Stimulated activated CD4-positive, alpha-beta T cell treated with anti-CD3 and anti-CD28 coated beads, Interleukin-2, amount 100 ng/mL, for 4 hours (primary cell): Measurements from ENCODE around the gene RPL11.
"Not testable (repeated sequence)": the region's sequence is repeated elsewhere in the genome, so short reads cannot be mapped to it uniquely, and the experiment has no call there.

Experiments
- DNase-seq: peaks from one replicate; pipeline ENCODE4 v3.0.0-alpha.2; 2020; ENCODE audit warnings: low read depth

The RPL11 gene

DNA sequence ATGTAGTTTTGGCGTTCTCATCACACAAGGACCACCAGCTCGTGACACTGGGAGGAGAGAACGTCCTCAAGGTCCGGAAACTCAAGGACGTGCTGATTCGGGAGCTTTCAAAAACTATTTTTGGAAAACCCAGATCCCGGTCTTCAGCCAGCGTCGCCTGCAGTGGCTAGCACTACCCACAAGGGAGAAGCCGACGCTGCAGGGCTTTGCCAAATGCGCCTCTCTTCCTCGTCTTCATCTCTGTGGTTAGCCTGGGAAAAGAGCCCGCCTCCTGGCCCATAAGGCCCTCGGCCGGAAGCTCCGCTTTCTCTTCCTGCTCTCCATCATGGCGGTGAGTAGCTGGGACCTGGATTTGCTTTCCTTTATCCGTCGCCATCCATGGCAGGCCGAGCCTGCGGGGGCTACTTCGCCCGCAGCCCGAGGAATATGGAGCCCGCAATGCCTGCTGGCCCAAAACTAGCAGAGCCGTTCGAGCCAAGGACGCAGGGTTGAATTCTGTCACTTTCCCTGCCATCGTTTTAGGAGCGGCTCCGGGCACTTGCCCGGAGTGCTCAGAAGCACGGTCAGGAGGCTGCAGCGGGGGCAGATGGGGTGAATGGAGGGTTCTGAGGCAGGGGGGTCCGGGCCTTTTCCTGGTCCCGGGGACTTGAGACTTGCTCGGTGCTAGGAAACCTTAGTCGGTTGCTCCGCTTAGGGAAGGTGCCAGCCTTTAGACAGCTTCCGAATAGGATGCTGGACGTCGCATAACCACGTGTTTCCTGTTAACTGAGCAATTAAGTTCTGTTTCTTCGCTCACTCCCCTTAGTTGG, at the start of gene RPL11:
RPL11 (plus strand) TSS at position 308 of the 809 bp plus-strand sequence; CDS start at position 326, 18 bp downstream.
- peak; percentile 84 for DNase-seq

DNA sequence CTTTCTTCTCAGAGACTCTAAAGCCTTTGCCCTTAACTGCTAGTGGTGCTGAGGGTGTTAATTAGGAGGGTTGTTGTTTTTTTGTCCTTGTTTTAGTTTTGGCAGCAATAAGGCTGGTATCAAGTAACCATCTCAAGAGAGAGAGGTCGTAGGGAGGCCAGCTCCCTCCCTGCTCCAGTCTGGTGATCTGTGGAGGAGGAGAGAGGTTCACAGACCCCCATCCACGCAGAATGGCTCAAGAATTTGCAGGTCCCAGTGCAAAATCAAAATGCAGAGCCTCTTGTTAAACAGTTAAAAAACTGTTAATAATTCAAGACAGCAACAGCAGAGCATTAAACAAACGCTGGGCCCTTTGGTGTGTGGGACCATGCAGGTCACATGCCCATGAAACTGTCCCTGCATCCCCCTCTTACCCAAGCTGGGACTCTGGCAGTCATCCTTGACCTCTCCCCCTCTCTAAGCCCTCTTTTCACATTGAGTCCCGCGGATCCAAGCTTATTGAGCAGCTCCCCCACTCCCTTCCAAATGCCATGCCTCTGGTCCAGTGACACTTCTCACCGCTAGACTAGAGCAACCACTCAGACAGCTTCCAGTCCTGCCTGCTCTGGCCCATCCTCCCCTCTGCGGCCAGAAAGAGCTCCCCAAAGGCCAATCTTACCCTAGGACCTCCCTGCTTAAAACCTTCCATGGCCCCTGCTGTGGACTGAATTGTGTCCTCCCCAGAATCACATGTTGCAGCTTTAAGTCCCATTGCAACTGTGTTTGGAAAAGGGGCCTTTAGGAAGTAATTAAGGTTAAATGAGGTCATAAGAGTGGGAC, 47.7 kb upstream of the RPL11 start:
- DNase-seq: no peak

DNA sequence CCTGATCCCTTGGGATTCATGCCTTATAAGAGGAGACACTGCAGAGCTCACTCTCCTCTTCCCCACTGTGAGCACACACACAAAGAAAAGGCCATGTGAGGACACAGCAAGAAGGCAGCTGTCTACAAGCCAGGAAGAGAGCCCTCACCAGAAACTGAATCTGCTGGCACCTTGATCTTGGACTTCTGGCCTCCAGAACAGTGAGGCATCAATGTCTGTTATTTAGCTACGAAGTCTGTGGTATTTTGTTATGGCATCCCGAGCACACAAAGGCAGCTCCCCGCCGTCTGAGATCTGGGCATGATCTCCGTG, 47.1 kb upstream of the RPL11 start:
- no peak for DNase-seq

DNA sequence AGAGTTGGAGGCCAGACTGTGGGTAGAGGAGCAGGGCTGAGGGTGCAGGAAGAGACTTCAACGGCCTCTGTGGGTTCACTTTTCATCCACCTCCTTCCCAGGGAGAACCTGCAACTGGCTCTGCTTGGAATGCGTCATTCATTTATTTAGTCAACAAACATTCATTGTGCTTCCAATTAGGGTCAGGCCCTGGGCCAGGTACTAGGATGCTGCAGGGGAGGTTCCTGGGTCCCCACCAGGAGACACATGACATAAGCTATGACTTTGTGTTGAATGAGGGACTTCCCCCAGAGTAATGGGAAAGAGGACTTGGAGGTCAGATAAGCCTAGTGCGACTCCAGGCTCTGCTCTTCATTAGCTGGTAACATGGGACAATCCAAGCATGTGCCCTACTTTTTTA, 46.3 kb upstream of the RPL11 start:
- DNase-seq: no peak

- DNase-seq: no peak
Observed at GRCh38 chr1:23646091-23646490, 45.5 kb upstream of the RPL11 start.

GRCh38 chr1:23646541-23646940, 45.1 kb upstream of the RPL11 start:
- DNase-seq: no peak

DNA sequence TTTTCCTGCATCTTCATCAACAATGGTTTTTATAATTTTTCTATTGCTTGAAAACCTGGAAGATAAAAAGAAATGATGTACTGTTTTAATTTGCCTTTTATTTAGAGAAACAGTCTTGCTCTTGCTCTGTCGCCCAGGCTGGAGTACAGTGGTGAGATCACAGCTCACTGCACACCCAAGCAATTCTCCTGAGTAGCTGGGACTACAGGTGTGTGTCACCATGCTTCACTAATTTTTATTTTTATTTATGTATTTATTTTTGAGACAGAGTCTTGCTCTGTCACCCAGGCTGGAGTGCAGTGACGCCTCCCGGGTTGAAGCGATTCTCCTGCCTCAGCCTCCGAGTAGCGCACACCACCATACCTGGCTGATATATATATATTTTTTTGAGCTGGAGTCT, 43.0 kb upstream of the RPL11 start:
- DNase-seq: no peak

DNA sequence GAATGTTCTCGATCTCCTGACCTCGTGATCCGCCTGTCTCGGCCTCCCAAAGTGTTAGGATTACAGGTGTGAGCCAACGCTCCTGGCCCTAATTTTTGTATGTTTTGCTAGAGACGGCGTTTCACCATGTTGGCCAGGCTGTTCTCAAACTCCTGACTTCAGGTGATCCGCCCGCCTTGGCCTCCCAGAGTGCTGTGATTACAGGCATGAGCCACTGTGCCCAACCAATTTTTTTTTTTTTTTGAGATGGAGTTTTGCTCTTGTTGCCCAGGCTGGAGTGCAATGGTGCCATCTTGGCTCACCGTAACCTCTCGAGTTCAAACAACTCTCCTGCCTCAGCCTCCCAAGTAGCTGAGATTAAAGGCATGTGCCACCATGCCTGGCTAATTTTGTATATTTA, 42.4 kb upstream of the RPL11 start:
- not testable (repeated sequence) for DNase-seq

GRCh38 chr1:23650344-23650990, 41.1 kb upstream of the RPL11 start:
- DNase-seq: no peak

GRCh38 chr1:23651069-23651808, 40.4 kb upstream of the RPL11 start:
- no peak for DNase-seq

DNA sequence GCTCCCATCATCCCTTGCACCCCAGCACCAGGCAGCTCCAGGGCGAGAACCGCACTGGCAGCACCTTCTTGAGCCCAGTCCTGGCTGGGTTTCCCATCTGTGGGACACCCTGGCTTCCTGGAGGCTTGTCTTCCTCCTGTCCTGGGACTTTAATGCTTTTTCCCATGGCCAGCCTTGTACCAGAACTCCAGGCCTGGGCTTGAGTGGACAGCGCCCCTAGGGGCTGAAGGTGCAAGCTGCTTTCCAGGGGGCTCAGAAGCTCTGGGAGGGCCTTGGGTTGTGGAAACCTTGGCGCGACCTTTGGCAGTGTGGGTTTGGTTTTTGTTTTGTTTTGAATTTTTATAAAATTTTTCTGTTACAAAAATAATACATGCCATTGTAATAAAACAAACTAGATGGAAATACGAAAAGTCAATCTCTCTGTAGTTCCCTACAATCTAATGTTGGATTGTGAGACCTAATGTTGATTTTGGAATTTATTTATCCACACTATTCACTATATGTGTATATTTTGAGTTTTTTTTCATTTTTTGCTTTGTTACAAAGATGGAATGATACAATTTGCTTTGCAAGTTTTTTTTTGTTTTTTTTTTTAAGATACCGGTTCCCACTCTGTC, 33.8 kb upstream of the RPL11 start:
- peak; percentile 10 for DNase-seq

- no peak for DNase-seq
Observed at GRCh38 chr1:23660671-23661070, 30.9 kb upstream of the RPL11 start.

DNA sequence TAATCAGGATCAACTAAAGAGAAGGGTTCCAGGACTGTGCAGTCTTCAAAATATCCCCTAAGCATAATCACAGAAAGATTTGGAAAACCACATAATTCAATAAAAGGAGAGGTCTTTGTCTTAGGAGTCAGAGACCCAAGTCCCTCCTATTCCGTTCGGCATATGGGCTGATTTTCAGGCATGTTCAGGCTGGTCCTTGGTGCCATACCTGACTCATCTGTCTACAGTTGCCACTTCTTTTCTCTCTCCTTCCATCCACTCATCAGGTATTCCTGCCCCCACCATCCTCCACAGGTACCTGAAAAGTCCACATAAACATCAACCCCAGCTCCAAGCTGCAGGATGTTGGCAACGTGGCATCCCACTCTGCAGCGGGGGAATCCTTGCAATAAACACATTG, 29.7 kb upstream of the RPL11 start:
- DNase-seq: no peak

DNA sequence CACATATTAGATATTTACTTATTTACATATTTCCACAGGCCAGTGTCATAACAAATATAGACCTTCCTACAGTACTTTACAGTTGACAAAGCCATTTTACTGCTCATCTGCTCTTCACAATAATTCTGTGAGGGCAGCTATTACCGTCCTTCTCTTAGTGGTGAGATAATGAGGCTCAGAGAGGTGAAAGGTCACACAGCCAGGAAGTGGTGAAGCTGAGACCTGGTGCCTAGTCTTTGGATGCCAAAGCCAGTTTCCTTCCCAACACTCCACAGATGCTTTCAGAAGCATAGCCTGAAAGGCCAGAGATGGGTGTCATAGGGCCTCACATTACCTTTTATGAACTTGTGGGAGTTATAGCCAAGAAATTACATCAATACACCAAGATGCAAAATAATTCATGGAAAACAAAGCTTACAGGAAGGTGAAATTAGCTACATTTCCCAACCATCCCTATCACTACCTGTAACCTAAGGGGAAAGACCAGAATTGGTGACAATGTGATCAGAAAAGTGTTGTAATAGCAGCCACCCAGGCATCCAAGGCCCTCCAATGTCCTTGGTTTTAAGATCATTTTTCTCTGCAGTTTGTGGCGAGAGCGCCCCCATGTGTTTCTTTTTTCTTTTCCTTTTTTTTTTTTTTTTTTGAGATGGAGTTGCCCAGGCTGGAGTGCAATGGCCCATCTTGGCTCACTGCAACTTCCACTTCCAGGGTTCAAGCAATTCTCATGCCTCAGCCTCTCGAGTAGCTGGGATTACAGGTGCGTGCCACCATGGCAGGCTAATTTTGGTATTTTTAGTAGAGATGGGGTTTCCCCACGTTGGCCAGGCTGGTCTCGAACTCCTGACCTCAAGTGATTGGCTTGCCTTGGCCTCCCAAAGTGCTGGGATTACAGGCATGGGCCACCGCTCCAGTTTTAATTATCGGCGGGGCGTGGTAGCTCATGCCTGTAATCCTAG, 26.5 kb upstream of the RPL11 start:
- no peak for DNase-seq

GRCh38 chr1:23667411-23667810, 24.2 kb upstream of the RPL11 start:
- no peak for DNase-seq

- no peak for DNase-seq
Observed at GRCh38 chr1:23670709-23671108, 20.9 kb upstream of the RPL11 start.

DNA sequence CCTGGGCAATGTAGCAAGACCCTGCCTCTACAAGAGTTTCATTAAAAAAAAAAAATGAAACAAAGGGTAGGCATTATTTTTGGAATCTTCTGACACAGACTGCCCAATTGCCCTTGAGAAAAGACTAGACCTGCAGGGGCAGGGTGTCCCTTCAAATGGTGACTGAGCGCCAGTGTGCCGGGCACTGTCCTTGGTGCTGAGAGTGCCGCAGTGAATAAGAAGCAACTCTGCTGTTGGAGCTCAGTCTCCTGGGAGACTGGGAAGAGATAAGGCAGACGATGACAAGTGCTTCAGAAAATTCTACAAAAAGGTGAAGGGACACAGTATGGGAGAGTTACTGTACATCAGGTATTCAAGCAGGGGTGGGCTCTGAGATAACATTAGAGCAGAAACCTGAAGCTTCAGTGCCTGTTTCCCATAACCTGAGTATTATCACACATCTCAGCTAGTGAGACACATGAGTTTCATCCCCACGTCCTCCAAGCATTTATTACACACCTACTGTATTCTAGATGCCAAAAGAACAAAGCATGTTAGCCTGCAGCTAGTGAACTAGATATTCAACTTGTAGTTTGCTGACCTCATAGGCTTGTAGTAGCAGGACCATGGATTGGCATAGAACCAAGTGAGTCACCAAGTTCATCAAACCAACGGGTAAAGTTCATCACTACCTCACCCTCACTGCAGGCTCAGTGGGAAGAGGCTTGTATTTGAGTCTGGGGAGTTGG, 18.4 kb upstream of the RPL11 start:
- no peak for DNase-seq

GRCh38 chr1:23679815-23680214, 11.8 kb upstream of the RPL11 start:
- no peak for DNase-seq

GRCh38 chr1:23682946-23683345, 8.7 kb upstream of the RPL11 start:
- no peak for DNase-seq

DNA sequence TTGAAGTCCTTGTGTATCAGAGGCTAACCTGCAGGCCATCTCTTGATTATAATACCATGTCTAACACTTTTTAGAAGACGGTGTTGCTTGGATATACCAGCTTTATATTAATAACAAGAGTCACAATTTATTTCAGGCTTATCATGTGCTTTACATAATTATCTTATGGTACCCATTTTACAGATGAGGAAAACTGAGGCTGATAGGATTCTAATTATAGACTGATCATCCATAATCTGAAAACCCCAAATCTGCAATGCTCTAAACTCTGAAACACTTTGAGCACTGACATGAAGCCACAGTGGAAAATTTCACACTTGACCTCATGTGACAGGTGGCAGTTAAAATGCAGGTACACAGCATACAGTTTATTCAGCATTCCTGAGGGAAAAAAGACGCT, 7.2 kb upstream of the RPL11 start:
- no peak for DNase-seq
